Pons (tissue), 1 donor: ENCODE results near the gene NALF2.
A peak's percentile ranks its signal among the peaks of the same experiment; 100 is the strongest.

Experiments
- DNase-seq: peaks from one replicate; pipeline ENCODE4 v3.0.0-alpha.2; 2016; ENCODE audit warnings: low spot score

The NALF2 gene

DNA sequence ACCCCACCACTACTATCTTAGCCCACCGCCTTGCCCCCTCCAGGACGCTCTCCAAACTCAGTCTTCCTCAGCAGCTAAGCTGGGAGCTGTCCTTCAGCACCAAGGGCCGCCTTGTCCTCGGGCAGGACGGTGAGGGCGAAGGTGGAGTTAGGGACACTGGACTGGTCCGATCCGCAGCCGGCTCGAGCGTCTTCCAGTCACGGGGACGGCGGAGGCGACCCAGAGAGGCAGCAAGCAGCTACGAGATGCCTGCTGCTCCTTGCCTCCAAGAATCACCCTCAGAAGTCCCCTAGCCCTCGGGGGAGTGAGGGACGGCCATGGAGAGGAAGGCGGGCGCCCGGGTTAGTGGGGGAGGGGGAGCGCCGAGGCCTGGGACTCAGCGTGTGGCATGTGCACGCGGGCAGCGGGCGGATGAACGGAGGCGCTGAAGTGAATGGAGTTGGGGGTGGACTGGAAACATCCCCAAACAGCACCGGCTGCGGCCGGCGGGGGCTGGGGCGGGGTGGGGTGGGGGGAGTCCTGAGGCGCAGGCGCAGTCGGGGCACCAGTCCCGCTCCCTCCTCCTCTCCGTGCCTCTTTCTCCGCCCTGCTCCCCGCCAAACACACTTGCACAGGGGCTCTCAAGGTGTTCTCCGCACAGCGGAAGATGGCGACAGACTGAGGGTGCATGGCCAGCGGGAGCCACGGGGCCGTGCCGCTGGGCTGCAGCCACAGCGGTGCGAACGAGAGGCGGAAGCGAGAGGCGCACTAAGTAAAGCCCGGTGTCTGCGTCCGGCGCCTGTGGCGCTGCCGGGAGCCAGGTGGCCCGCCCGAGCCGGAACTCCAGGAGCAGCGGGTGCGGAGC is at the start of gene NALF2:
NALF2 (plus strand) TSS at position 545 of the 844 bp plus-strand sequence. CDS start 957 bp downstream, outside the sequence.
- peak; percentile 11 for DNase-seq

DNA sequence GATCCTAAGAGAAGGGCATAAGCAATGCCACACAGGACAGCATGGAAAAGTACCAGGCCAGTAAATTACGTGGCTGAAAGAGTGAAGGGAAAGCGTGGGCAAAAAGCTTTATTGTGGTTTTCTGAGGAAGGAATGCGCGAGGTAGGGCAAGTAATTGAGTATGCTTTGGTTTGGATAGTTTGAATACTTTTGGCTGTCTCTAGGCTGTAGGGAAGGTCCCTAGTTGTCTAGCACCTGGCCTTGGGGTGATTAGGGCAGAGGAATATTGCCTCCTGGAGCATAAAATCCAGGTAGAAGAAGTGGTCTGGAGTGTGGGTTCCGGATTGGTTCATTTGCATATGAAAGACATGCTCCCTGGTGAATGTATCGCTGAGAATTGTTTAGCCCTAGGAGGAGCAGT is 46.4 kb upstream of the NALF2 start:
- DNase-seq, result no peak

DNA sequence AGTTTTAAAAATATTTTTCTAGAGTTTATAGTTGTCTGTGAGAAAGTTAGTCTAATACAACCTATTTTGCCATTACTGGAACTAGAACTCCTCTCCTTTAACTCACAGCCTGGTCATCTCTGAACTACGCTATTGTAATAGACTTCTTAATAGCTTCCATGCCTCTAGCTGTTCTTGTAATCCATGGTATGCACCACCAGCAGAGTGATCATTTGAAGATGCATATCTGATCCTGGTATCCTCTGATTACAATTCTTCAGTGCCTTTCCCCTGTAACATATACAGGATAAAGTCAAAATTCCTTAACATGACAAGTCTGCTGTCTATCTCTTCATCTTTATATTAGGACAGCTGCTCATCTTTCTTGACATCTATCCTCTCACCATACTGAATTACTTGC is 37.6 kb upstream of the NALF2 start:
- no peak for DNase-seq

DNA sequence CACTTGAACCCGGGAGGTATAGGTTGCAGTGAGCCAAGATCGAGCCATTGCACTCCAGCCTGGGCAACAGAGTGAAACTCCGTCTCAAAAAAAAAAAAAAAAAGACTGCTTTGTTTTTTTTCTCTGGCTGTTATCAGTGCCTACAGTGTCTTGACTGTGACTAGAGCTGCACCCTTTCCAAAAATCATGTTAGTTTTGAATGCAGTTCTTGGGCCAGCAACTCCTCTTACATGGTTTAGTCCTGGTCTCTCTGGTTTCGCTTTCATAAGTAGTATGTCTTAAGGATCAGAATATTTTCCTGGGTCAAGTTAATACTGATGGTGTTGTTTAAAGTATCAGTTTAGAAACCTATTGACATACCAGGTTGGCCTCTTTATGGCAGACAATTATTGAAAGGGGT is 34.2 kb upstream of the NALF2 start:
- DNase-seq, result no peak

DNA sequence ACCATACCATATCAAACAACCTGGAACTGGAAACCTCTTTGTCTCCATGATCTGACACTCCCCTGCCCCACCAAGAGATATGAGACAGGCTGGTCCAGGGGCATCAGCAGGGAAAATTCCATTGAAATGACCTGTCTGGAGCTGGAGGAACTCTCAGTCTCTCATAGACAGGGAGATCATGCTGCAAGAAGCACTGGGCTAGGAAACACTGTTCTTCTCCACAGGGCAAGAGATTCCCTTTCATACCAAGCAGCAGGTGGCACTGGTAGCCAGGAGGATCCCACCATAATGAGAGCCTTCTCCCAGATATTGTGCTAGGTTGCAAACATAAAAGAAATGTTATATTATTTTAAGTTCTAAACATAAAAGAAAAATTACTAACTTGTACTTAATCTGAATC is 14.5 kb upstream of the NALF2 start:
- DNase-seq, result no peak

DNA sequence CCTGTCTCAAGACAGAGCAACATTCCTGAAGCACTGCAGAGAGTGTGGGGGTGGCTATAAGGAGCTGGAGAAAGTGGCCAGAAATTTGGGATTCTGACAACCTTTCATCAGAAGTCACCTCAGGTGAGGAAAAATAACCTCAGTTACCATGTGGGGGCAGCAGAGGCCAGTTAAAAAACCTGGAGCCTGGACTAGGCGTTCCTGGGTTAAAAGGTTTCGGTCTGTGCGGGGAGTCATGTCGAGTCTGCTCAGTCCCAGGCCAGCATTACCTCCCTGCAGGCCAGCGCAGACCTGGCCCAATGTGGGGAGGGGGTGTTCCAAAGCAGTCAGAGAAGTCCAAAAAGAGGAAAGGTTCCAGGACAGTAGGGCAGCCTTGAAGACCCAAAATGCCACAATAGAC is 10.9 kb upstream of the NALF2 start:
- DNase-seq, result peak; percentile 6

DNA sequence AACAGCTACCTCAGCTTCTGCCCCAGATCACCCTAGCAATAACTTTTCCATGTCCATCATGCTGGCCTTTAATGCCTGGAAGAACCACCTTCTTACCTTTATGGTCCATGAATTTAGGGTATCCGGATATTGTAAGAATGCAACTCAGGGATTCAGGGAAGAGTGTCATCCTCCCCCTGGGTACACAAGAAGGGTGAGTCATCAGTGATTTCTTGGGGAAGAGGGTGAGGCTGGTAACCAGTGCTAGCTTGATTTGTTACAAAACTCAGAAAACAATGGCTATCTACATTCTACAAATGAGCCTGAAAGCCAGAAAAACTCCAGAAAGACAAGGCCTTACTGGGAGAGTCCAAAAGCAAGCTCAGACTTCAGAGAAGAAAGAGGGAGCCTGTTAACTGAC is 10.4 kb upstream of the NALF2 start:
- no peak for DNase-seq

DNA sequence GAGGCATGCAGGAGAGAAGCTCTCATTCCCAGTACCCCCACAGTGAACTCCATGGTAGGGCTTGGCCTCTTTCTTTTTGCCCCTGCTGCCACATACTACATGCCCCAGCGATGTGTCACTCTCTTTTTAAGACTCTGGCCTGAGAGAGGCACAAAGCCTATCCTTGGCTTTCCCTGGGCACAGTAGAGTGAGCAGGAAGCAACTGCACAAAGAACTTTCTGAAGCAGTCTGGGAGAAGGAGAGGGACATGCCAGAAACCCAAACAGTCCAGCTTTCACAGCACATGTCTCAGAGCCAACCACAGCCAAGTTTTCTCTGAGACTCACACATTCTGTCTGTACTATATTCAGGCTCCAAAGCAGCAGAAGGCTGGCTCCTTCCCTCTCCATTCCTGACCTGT is 7.9 kb upstream of the NALF2 start:
- DNase-seq, result peak; percentile 18

DNA sequence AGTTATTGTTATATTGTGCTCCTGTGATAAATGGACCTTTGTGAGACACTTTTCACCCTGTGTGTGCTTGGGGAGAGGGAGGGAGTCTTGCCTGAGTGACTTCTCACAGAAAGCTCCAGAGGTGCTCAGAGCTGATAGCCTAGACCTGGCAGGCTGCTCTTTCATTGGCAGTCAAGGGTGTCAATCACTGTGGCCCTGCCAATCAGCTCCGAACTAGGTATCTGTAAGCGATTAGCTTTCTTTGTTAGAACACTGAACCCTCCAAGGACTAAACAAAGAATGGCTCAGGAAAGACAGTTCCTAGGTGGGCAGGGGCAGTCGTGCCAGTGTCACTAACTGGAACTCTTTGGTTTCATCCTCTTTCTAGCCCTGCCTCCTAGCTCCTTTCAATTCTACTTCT is 2.7 kb upstream of the NALF2 start:
- DNase-seq, result no peak

DNA sequence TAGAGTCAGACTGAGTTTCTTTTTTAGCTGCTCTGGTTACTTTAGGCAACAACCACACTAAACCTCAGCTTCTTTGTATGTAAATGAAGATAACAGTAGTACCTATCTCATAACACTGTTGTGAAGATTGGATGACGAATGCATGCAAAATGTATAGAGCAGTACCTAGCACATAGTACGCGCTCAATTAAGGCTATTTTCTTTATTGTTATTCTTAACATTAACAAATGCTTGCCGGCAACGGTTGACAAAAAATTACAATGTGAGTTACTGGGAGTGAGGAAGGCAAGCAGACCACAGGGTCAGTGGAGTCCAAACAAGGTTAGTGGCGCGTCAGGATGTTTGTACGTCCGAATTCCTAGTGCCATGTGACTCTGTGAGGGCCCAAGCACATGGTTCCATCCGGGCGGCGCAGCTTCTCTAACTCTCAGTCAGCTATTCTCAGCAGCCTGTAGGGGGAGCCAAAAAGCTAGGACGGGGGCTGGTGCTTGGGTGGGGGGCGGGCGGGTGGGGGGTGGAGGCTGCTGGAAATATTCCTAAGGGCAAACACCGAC is 821 bp upstream of the NALF2 start:
- peak; percentile 13 for DNase-seq

DNA sequence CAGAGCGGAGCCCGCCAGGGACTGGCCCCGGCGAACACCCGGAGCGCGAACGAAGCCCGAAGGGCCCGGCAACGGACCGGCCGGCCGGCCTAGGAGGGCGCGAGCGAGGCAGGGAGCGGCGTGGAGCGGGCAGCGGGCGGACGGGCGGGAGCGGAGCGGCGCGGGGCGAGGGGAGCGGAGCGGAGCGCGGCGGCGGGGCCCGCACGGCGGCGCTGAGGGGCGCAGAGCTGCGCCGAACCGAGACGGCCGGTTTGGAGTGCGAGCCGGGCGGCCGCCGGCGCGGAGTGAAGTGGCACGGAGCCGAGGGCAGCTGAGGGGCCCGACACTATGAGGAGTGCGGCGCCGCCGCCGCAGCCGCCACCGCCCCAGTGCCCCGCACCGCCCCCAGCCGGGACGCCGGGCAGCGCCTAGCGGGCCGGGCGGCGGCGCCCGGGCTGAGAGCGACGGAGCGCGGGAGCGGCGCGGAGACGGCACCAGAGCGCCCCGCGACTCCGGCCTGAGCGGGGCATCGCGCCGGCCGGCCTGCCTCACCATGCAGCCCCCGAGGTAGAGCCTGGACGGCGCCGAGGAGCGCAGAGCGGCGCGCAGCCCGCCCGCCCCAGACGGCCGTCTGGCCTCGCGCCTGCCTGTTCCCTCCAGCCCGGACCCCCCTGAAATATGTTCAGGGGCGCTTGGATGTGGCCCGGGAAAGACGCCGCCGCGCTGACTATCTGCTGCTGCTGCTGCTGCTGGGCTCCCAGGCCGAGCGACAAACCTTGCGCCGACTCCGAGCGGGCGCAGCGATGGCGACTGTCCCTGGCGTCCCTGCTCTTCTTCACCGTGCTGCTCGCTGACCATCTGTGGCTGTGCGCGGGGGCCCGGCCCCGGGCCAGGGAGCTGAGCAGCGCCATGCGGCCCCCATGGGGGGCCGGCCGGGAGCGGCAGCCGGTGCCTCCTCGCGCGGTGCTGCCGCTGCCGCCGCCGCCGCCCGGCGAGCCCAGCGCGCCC is 793 bp downstream of the NALF2 start:
- DNase-seq, result no peak

DNA sequence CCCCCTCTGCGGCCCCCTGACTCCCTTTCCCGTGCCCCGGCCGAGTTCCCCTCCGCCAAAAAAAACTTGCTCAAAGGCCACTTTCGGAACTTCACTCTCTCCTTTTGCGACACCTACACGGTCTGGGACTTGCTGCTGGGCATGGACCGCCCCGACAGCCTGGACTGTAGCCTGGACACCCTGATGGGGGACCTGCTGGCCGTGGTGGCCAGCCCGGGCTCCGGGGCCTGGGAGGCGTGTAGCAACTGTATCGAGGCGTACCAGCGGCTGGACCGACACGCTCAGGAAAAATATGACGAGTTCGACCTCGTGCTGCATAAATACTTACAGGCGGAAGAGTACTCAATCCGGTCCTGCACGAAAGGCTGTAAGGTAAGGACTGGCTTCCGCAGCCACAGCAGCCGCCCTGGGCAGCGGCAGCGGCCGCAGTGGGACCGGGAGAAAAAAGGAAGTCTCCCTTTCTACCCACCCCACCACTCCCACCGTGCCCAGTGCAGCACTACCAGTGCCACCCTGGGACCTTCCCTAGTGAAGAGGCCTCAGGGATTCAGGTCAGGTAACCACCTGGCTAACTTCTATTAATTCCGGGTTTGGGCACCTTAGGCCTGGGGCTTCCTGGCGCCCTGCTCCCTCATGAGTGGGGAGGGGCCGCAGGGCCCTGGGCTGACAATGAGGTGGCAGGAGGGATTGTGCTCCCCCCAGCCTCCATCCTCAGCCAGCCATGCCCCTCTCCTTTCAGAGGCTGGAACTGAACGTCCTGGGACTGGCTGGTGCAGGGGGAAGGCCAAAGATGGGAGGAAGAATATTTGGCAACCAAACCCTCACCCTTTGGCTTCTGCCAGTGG is 1.9 kb downstream of the NALF2 start:
- DNase-seq, result no peak

DNA sequence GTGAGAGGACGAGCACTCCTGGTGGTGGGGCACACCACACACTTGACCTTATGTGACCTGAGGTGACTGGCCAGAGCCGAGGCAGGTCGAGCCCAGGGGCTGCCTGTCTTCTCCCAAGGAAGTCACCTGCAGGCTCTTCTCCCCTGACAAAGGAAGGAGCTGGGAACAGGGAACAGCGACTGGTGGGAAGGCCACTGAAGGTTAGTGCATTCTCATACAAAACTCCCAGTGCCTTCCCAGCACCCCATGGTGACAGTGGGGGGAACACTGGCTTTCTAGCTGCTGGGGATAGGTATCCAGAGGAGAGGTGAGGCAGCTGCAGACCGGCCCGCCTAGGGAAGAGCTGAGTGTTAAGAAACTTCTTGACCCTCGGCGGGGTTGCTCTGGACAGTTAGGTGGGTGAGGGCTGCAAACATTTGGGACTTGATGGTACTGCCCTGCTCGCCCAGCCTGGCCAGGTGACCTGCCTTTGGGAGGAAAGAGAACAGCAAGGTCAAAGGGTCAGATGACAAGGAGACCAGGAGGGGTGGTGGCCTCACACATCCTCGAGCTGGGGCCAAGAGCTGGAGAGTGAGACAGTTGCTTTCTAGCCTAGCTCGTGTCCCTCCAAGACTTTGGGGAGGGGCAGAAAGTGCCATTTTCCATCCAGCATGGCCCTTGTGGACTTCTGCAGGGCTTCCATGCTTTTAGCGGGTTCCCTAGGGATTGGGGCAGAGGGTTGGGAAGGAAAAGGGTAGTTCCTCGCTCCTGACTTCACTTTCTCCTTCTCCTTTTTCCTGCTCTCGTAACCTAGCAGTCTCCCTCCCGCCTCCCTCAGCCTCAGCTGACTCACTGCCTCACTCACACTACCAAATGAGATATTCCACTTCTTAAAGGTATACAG is 2.7 kb downstream of the NALF2 start:
- no peak for DNase-seq

DNA sequence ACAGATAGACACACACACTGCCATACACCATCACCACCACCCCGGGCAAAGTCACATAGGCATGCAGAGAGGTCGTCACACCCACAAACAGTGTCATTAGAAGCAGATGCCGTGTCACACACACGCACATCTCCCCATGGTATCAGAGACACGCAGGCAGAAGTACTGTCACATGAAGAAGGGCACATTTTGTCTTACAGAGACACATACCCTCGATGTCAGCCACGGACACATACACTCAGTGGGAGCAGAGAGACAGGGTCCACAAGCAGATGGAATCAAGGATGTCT is 3.3 kb downstream of the NALF2 start:
- no peak for DNase-seq

DNA sequence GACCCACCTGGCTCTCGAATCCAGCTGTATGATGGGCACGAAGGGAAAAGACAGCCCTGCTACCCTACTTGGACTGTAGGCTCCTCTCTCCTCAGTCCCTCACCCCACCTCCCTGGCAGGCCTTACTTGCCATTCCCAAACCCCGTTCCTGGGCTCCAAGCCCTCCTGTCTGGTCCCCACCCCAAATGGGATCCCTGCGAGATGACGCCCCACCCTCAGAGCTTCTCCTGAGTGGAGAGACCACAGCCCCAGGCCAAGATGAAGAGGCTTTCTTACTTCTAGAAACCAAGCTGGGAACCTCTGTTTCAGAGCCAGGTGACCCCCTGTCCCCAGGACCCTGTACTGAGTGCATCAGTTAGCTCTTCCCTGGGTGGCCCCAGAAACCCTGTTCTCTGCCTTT is 4.5 kb downstream of the NALF2 start:
- no peak for DNase-seq

DNA sequence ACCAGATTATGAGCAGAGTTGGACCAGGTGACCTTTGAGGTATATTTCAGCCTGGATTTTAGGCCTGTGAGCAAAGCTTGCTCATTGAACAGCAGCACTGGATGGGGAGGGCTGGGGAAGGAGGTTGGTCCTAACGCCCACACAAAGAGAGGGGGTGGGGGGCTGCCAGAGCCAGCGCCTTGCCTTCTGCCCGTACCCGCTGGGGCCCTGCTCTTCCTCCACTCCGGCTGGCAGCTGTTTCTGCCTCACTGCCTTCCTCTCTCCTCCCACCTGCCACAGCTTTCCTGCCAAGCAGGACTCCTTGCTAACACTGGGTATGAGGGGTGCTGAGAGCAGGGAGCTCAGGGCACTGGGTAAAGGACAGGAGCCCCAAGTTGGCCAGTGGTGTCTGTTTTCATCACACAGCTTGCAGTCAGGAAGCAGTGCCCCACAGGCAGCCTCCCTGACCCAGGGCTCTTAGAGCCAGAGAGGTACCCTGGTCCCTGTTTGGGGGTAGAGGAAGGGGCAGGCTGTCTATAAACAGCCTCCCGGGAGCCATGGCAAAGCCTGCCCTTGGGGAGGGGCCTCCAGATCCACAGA is 6.1 kb downstream of the NALF2 start:
- no peak for DNase-seq

DNA sequence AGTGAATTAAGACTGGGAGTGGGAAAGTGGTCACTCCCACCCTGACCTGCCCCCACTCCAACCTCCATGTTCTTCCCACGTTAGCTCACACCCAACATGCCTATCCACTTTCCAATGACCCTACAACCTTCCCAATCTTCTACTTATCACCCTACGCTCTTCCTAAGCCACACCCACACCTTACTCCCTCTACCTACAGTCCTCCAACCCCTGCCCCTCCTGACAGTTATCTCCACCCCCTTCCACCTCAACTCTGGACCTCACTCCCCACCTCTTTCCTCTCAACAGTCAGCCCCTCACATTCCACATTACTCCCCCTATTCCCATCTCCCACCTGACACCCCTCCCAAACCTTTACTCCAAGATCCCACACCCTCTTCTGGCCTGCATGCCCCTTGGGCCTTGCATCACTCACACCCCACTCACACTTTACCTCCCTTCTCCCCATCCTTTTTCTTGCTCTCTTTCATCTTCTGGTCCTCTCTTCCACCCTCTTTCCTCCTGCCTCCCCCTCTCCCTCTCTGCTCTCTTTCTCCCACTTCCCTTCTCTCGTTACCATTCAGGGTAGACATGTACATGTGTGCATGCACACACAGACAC is 6.9 kb downstream of the NALF2 start:
- no peak for DNase-seq

DNA sequence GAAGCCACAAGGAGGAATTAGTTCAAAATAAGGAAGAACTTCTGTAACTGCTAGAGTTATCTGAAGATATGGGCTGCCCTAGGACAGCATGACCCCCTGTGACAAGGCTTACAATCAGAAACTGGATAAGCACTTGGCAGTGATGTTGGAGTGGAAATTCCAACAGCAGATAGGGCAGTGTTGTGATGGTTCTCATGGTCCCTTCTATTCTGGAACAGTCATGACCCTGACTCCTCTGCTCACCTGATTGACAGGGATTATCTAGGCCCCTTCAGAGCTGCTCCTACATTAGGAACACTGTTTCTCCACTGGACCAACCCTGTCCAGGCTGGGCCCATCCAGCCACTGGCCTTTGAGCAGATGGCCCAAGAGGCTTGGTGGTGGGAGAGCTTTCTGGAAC is 17.9 kb downstream of the NALF2 start:
- DNase-seq, result no peak

DNA sequence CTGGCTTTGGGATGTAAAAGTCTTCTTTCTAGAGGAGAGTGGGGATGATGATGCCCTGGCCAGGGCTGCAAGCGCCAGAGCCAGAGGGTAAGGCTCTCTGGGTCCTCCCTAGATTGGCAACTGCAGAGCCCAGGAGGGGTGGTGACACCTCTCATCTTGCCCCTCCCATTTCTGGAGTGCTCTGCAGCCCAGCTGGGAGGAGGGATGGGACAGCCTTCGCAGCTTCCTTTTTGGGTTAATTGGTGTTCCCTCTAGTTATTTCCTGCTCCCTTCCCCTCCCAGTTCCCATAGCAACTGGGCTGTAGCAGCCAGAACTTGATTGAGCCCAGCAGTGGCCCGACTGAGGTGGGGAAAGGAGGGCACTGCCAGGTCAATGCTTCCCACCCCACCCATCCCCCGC is 19.2 kb downstream of the NALF2 start:
- DNase-seq, result no peak

DNA sequence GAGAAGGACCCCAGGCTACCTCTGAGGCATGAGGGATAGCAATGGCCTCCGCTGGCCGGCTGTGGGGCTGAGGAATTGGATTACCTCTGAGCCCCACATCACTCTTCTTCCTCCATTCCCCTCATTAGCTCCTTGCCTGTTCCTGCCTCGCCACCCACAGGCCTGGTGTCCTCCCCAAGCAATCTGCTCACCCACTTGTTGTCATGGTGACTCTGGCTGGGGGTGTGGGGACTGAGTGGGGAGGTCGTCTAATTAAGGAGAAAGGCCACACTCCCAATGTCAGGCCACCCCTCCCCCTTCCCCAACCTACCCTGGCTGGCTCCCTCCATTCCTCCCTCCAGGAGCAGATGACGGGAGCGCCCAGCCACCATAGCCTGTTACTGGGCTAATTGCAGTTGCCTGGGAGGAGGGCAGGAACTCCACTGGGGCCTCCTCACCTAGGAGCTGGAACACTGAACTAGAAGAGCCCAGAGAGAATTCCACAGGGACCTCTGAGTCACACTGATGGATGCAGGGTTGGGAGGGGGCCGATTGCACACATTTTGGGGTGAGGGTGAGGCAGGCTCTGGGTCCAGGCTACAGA is 20.7 kb downstream of the NALF2 start:
- no peak for DNase-seq
